Activated naive CD8-positive, alpha-beta T cell (primary cell): Measurements from ENCODE around the gene GPRC5C.

Experiments used
- H3K27ac Mint-ChIP-seq: one replicate; pipeline ENCODE4 v1.8.0; 2021; ENCODE audit warnings: mixed read lengths
- H3K27me3 Mint-ChIP-seq: one replicate; pipeline ENCODE4 v1.8.0; 2021; ENCODE audit warnings: mixed read lengths
- H3K36me3 Mint-ChIP-seq: one replicate; pipeline ENCODE4 v1.8.0; 2021; ENCODE audit warnings: mixed read lengths
- H3K4me1 Mint-ChIP-seq: one replicate; pipeline ENCODE4 v1.8.0; 2021; ENCODE audit warnings: low read depth, mixed read lengths
- H3K4me3 Mint-ChIP-seq: one replicate; pipeline ENCODE4 v1.8.0; 2021; ENCODE audit warnings: mild to moderate bottlenecking, mixed read lengths
- H3K9me3 Mint-ChIP-seq: one replicate; pipeline ENCODE4 v1.8.0; 2021; ENCODE audit warnings: low read depth, mixed read lengths

GPRC5C gene

GRCh38 chr17:74431568-74432423 is at the start of gene GPRC5C:
GPRC5C (plus strand) TSS chr17:74432088; CDS start chr17:74439777, 7,689 bp downstream.
- peaks cover 7% of the 10 kb centered on the region for H3K4me1 Mint-ChIP-seq
- peak within 1 kb of the TSS; percentile 69 for H3K4me3 Mint-ChIP-seq
- no peak within 1 kb of the TSS for H3K27ac Mint-ChIP-seq
- H3K27me3 Mint-ChIP-seq: peaks cover 15% of the 10 kb centered on the region
- no peaks in the 10 kb centered on the region for H3K9me3 Mint-ChIP-seq
- H3K36me3 Mint-ChIP-seq: no peaks in the 10 kb centered on the region

GRCh38 chr17:74383141-74383540 is 48.7 kb upstream of the GPRC5C start:
- H3K27me3 Mint-ChIP-seq: no peaks in the 10 kb centered on the region
- no peaks in the 10 kb centered on the region for H3K36me3 Mint-ChIP-seq
- no peak overlapping the region for H3K27ac Mint-ChIP-seq
- H3K4me3 Mint-ChIP-seq: no peak overlapping the region
- H3K9me3 Mint-ChIP-seq: no peaks in the 10 kb centered on the region
- no peaks in the 10 kb centered on the region for H3K4me1 Mint-ChIP-seq

- Mint-ChIP-seq H3K27ac (no peak overlapping the region), H3K4me3 (no peak overlapping the region)
Measured at GRCh38 chr17:74385201-74385600, 46.7 kb upstream of the GPRC5C start.

GRCh38 chr17:74386386-74386785 is 45.5 kb upstream of the GPRC5C start:
- no peak overlapping the region for H3K27ac Mint-ChIP-seq
- H3K4me3 Mint-ChIP-seq: no peak overlapping the region
- no peaks in the 10 kb centered on the region for H3K9me3 Mint-ChIP-seq
- H3K4me1 Mint-ChIP-seq: no peaks in the 10 kb centered on the region
- no peaks in the 10 kb centered on the region for H3K36me3 Mint-ChIP-seq
- no peaks in the 10 kb centered on the region for H3K27me3 Mint-ChIP-seq

More at GRCh38 chr17:74385201-74385600, 46.7 kb upstream of the GPRC5C start:
- no peaks in the 10 kb centered on the region for H3K36me3 Mint-ChIP-seq
- H3K4me1 Mint-ChIP-seq: no peaks in the 10 kb centered on the region
- no peaks in the 10 kb centered on the region for H3K9me3 Mint-ChIP-seq
- H3K27me3 Mint-ChIP-seq: no peaks in the 10 kb centered on the region

GRCh38 chr17:74387365-74388218 is 44.3 kb upstream of the GPRC5C start:
- Mint-ChIP-seq H3K4me1 (no peaks in the 10 kb centered on the region), H3K27ac (no peak overlapping the region), H3K9me3 (no peaks in the 10 kb centered on the region), H3K27me3 (no peaks in the 10 kb centered on the region), H3K36me3 (no peaks in the 10 kb centered on the region), H3K4me3 (no peak overlapping the region)

- Mint-ChIP-seq H3K36me3 (no peaks in the 10 kb centered on the region), H3K9me3 (no peaks in the 10 kb centered on the region), H3K4me3 (no peak overlapping the region), H3K27me3 (no peaks in the 10 kb centered on the region), H3K27ac (no peak overlapping the region), H3K4me1 (no peaks in the 10 kb centered on the region)
Measured at GRCh38 chr17:74389084-74389753, 42.7 kb upstream of the GPRC5C start.

GRCh38 chr17:74389937-74390679 is 41.8 kb upstream of the GPRC5C start:
- H3K4me3 Mint-ChIP-seq: no peak overlapping the region
- no peaks in the 10 kb centered on the region for H3K4me1 Mint-ChIP-seq
- no peaks in the 10 kb centered on the region for H3K27me3 Mint-ChIP-seq
- H3K9me3 Mint-ChIP-seq: no peaks in the 10 kb centered on the region
- no peak overlapping the region for H3K27ac Mint-ChIP-seq
- H3K36me3 Mint-ChIP-seq: no peaks in the 10 kb centered on the region

GRCh38 chr17:74390680-74391653 is 40.9 kb upstream of the GPRC5C start:
- no peaks in the 10 kb centered on the region for H3K9me3 Mint-ChIP-seq
- no peaks in the 10 kb centered on the region for H3K4me1 Mint-ChIP-seq
- H3K27me3 Mint-ChIP-seq: no peaks in the 10 kb centered on the region

GRCh38 chr17:74391771-74392170 is 40.1 kb upstream of the GPRC5C start:
- H3K4me1 Mint-ChIP-seq: no peaks in the 10 kb centered on the region
- no peaks in the 10 kb centered on the region for H3K9me3 Mint-ChIP-seq
- H3K36me3 Mint-ChIP-seq: no peaks in the 10 kb centered on the region
- H3K4me3 Mint-ChIP-seq: no peak overlapping the region
- H3K27ac Mint-ChIP-seq: no peak overlapping the region
- H3K27me3 Mint-ChIP-seq: no peaks in the 10 kb centered on the region

More at GRCh38 chr17:74390680-74391653, 40.9 kb upstream of the GPRC5C start:
- H3K27ac Mint-ChIP-seq: no peak overlapping the region
- no peak overlapping the region for H3K4me3 Mint-ChIP-seq
- no peaks in the 10 kb centered on the region for H3K36me3 Mint-ChIP-seq

- H3K36me3 Mint-ChIP-seq: no peaks in the 10 kb centered on the region
- H3K27ac Mint-ChIP-seq: no peak overlapping the region
Measured at GRCh38 chr17:74392848-74393247, 39.0 kb upstream of the GPRC5C start.

GRCh38 chr17:74393346-74393942 is 38.4 kb upstream of the GPRC5C start:
- Mint-ChIP-seq H3K27ac (no peak overlapping the region), H3K4me3 (no peak overlapping the region), H3K36me3 (no peaks in the 10 kb centered on the region), H3K27me3 (no peaks in the 10 kb centered on the region), H3K9me3 (no peaks in the 10 kb centered on the region), H3K4me1 (no peaks in the 10 kb centered on the region)

More at GRCh38 chr17:74392848-74393247, 39.0 kb upstream of the GPRC5C start:
- Mint-ChIP-seq H3K4me1 (no peaks in the 10 kb centered on the region), H3K4me3 (no peak overlapping the region), H3K27me3 (no peaks in the 10 kb centered on the region), H3K9me3 (no peaks in the 10 kb centered on the region)

- no peaks in the 10 kb centered on the region for H3K9me3 Mint-ChIP-seq
- H3K4me1 Mint-ChIP-seq: no peaks in the 10 kb centered on the region
- H3K27ac Mint-ChIP-seq: no peak overlapping the region
- no peaks in the 10 kb centered on the region for H3K27me3 Mint-ChIP-seq
- no peaks in the 10 kb centered on the region for H3K36me3 Mint-ChIP-seq
- H3K4me3 Mint-ChIP-seq: no peak overlapping the region
Measured at GRCh38 chr17:74394275-74394950, 37.5 kb upstream of the GPRC5C start.

GRCh38 chr17:74394977-74395376 is 36.9 kb upstream of the GPRC5C start:
- Mint-ChIP-seq H3K27ac (no peak overlapping the region), H3K9me3 (no peaks in the 10 kb centered on the region)

More at GRCh38 chr17:74394977-74395376, 36.9 kb upstream of the GPRC5C start:
- H3K36me3 Mint-ChIP-seq: no peaks in the 10 kb centered on the region
- H3K4me1 Mint-ChIP-seq: no peaks in the 10 kb centered on the region
- no peak overlapping the region for H3K4me3 Mint-ChIP-seq
- H3K27me3 Mint-ChIP-seq: no peaks in the 10 kb centered on the region
